B cell (primary cell): Measurements from ENCODE around the gene NIPA2.

Source experiments
- EZH2 ChIP-seq: IDR thresholded peaks from 2 replicates; pipeline ENCODE4 v1.6.1; 2012; ENCODE audit warnings: borderline replicate concordance, low read depth, mild to moderate bottlenecking, moderate library complexity, low read length; ENCODE audit not compliant: insufficient read depth, poor library complexity, severe bottlenecking
- TF ChIP-seq, protein P1 (sequence below): fragments of 200-600 bp; IDR thresholded peaks from one replicate; pipeline ENCODE4 v1.8.0; 2022; ENCODE audit warnings: antibody characterized with exemption, mild to moderate bottlenecking

DNA sequence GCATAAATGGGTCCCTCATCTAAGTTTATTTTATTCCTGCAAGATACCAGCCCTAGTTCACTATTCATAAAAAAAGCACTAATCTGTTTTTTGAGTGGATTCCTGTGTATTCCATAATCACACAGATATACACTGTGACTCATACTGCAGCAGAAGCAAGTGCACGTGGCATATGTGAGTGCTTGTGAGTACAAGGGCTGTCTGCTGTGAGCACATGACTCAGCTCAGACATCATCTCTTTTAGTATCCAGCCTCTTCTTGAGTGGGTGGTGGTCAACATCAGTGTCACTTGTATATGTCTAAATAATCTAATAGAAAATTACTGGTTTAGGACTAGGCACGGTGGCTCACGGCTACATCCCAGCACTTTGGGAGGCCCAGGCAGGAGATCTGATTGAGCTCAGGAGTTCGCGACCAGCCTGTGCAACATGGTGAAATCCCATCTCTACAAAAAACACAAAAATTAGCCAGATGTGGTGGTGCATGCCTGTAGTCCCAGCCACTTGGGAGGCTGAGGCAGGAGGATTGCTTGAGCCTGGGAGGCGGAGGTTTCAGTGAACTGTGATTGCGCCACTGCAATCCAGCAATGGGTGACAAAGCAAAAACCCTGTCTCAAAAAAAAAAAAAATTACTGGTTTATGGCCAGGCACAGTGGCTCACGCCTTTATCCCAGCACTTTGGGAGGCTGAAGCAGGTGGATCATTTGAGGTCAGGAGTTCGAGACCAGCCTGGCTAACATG, 49.8 kb downstream of the NIPA2 start:
- TF ChIP-seq, protein P1, sequence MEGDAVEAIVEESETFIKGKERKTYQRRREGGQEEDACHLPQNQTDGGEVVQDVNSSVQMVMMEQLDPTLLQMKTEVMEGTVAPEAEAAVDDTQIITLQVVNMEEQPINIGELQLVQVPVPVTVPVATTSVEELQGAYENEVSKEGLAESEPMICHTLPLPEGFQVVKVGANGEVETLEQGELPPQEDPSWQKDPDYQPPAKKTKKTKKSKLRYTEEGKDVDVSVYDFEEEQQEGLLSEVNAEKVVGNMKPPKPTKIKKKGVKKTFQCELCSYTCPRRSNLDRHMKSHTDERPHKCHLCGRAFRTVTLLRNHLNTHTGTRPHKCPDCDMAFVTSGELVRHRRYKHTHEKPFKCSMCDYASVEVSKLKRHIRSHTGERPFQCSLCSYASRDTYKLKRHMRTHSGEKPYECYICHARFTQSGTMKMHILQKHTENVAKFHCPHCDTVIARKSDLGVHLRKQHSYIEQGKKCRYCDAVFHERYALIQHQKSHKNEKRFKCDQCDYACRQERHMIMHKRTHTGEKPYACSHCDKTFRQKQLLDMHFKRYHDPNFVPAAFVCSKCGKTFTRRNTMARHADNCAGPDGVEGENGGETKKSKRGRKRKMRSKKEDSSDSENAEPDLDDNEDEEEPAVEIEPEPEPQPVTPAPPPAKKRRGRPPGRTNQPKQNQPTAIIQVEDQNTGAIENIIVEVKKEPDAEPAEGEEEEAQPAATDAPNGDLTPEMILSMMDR: no peak
- TF ChIP-seq EZH2: no peak
